Smooth muscle cell (in vitro differentiated cells): ENCODE measurements around the gene TLE3. TPM values are rescaled to one million over a fixed set of nuclear protein-coding genes. Genes with fewer than 3 reads are reported as not detected.

Experiments used
- DNase-seq: peaks from one replicate; lab custom pipeline; 2025; ENCODE audit not compliant: unreplicated experiment; lab: John Stamatoyannopoulos, UW
- H2AFZ ChIP-seq: fragments of 200-600 bp; sonication (generic); 2 replicates; pipeline ENCODE4 v1.6.0; 2016; ENCODE audit warnings: antibody characterized with exemption, low read depth, mild to moderate bottlenecking
- H3F3A ChIP-seq: fragments of 200-600 bp; sonication (generic); 2 replicates; pipeline ENCODE4 v1.6.0; 2017; ENCODE audit warnings: antibody characterized with exemption, low read depth
- H3K27ac ChIP-seq: fragments of 200-600 bp; sonication (generic); 2 replicates; pipeline ENCODE4 v1.5.1; 2016; ENCODE audit warnings: low read depth, mild to moderate bottlenecking
- H3K27me3 ChIP-seq: fragments of 200-600 bp; sonication (generic); 2 replicates; pipeline ENCODE4 v1.6.1; 2016; ENCODE audit warnings: low read depth, mild to moderate bottlenecking
- H3K36me3 ChIP-seq: fragments of 200-600 bp; sonication (generic); 2 replicates; pipeline ENCODE4 v1.5.1; 2016; ENCODE audit warnings: low read depth
- H3K4me1 ChIP-seq: fragments of 200-600 bp; sonication (generic); 2 replicates; pipeline ENCODE4 v1.5.1; 2016; ENCODE audit warnings: low read depth
- H3K4me2 ChIP-seq: fragments of 200-600 bp; sonication (generic); 2 replicates; pipeline ENCODE4 v1.6.0; 2016; ENCODE audit warnings: mild to moderate bottlenecking
- H3K4me3 ChIP-seq: fragments of 200-600 bp; sonication (generic); 2 replicates; pipeline ENCODE4 v1.5.1; 2016; ENCODE audit warnings: mild to moderate bottlenecking
- H3K79me2 ChIP-seq: fragments of 200-600 bp; sonication (generic); 2 replicates; pipeline ENCODE4 v1.6.0; 2016; ENCODE audit warnings: low read depth, mild to moderate bottlenecking
- H3K9ac ChIP-seq: fragments of 200-600 bp; sonication (generic); 2 replicates; pipeline ENCODE4 v1.6.0; 2016; ENCODE audit warnings: low read depth
- H3K9me3 ChIP-seq: fragments of 200-600 bp; sonication (generic); replicated peaks from 2 replicates; pipeline ENCODE4 v1.5.1; 2016; ENCODE audit warnings: low read depth
- H4K20me1 ChIP-seq: fragments of 200-600 bp; sonication (generic); 2 replicates; pipeline ENCODE4 v1.6.0; 2016; ENCODE audit warnings: low read depth
- whole genome bisulfite sequencing: methylation state at CpG from one replicate; pipeline ENCODE4 v1.1.7; 2016; ENCODE audit warnings: low lambda C conversion rate; 5-methylcytosine and 5-hydroxymethylcytosine counted together
- polyA plus RNA-seq: library from polyadenylated mRNA; unstranded; fragments of >200 nt; fragmentation: Nextera tagmentation; extraction: Ambion mirVana; gene quantifications from 2 replicates; pipeline ENCODE4 v1.2.1, GENCODE V29; 2016
- total RNA-seq: library from RNA; depleted of rRNA; stranded (reverse); fragments of >200 nt; gene quantifications from 2 replicates; pipeline ENCODE4 v1.2.3, GENCODE V29; 2014
- TF ChIP-seq, protein P1 (sequence below): fragments of 200-600 bp; sonication (generic); IDR thresholded peaks from 2 replicates; pipeline ENCODE4 v1.5.1; 2017; ENCODE audit warnings: borderline replicate concordance, mild to moderate bottlenecking, antibody characterized with exemption; ENCODE audit not compliant: insufficient read depth, poor library complexity, severe bottlenecking

The TLE3 gene
- total and polyA plus RNA-seq, 2 experiments from 2014 or later, result 50.9 to 53.2 TPM

DNA sequence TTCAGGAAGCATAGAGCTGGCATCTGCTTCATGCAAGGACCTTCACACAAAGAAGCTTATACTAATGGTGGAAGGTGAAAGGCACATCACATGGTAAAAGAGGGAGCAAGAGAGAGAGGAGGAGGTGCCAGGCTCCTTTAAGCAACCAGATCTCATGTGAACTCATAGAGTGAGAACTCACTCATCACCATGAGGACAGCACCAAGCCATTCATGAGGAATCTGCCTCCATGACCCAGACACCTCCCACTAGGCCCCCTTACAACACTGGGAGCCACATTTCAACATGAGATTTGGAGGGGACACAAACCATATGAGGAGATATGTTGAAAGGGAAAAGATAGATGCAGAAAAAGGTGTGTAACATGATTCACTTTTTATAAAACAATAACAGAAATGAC, 48.4 kb upstream of the TLE3 start:
- Histone ChIP-seq H3K4me3 (no peak overlapping the region), H3K9ac (no peak overlapping the region), H3K36me3 (no peaks in the 10 kb centered on the region), H3F3A (peaks cover 15% of the 10 kb centered on the region), H3K9me3 (no peaks in the 10 kb centered on the region), H3K4me2 (no peak overlapping the region), H3K27ac (no peak overlapping the region), H2AFZ (no peak overlapping the region), H3K4me1 (no peaks in the 10 kb centered on the region), H3K27me3 (no peaks in the 10 kb centered on the region), H4K20me1 (no peaks in the 10 kb centered on the region), H3K79me2 (no peaks in the 10 kb centered on the region)
- no peak for DNase-seq
- TF ChIP-seq, protein P1, sequence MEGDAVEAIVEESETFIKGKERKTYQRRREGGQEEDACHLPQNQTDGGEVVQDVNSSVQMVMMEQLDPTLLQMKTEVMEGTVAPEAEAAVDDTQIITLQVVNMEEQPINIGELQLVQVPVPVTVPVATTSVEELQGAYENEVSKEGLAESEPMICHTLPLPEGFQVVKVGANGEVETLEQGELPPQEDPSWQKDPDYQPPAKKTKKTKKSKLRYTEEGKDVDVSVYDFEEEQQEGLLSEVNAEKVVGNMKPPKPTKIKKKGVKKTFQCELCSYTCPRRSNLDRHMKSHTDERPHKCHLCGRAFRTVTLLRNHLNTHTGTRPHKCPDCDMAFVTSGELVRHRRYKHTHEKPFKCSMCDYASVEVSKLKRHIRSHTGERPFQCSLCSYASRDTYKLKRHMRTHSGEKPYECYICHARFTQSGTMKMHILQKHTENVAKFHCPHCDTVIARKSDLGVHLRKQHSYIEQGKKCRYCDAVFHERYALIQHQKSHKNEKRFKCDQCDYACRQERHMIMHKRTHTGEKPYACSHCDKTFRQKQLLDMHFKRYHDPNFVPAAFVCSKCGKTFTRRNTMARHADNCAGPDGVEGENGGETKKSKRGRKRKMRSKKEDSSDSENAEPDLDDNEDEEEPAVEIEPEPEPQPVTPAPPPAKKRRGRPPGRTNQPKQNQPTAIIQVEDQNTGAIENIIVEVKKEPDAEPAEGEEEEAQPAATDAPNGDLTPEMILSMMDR, result no peak

DNA sequence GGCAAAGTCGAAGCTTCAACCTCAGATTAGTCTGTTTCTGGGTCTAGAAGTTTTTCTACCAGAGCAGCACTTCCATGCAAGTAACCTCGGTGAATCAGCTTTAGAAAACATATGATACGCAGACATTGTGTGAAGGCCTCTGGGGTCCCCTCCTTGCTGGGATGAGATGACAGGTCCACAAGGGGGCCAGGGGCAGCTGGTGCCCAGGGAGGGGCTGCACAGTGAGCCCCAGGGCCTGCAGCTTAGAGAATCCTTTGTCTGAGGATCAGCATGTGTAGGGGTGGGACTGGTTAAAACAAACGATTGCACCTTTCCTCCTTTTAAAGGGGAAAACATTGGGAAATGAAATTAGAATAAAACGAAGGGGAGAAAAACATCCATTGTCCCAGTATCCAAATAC, 47.5 kb upstream of the TLE3 start:
- Histone ChIP-seq H3K4me3 (no peak overlapping the region), H4K20me1 (no peaks in the 10 kb centered on the region), H3K27ac (no peak overlapping the region), H2AFZ (no peak overlapping the region), H3K4me2 (no peak overlapping the region), H3F3A (peaks cover 9% of the 10 kb centered on the region), H3K79me2 (no peaks in the 10 kb centered on the region), H3K9ac (no peak overlapping the region), H3K9me3 (no peaks in the 10 kb centered on the region), H3K36me3 (no peaks in the 10 kb centered on the region), H3K4me1 (no peaks in the 10 kb centered on the region), H3K27me3 (no peaks in the 10 kb centered on the region)
- 90% methylated on average over 5 of the region's 5 CpGs for WGBS
- DNase-seq, result no peak
- TF ChIP-seq, protein P1, result no peak

DNA sequence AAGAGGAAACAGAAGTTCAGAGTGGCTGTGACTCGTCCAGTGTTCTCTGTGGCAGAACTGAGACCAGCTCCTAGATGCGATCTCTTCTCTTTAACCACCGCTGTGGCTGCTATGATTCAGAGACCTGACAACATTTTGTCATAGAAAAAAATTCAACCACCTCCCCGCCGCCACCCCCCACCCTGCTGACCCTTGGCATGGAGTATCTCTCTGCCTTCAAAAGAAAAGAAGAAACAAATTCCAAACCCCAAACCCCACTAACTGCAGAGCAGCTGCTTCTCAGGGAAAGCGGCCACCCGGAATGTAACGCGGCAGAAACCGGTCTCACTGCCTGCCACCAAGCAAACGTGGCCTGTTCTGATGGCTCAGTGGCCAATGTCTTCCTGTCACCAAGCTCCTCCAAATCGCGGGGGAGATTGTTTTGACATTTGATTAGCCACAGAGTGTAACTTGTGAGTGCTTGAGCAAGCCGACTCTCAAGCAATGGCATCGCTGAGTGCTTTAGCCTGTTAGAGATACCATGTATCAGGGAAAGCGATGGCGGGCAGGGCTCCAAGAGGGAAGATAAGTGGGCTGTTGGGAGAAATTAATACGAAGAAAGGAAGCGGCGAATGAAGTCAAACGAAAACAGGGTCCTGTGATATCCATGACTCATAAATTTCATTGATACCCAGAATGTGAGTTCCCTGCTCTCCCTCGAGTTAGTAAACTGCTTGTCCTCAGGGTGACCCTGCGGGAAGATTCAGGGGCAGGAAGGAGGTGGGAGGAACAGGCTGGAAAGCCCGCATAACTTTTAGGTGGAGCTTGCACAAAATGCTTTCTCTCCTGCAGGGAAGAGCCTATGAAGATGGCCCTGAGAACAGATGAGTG, 44.8 kb upstream of the TLE3 start:
- no peaks in the 10 kb centered on the region for H3F3A ChIP-seq
- 26% methylated on average over 24 of the region's 24 CpGs for WGBS
- H3K79me2 ChIP-seq, result no peaks in the 10 kb centered on the region
- H4K20me1 ChIP-seq, result no peaks in the 10 kb centered on the region
- H3K27ac ChIP-seq, result peak overlapping the region; percentile 67
- no peak overlapping the region for H2AFZ ChIP-seq
- H3K9ac ChIP-seq, result no peak overlapping the region
- H3K27me3 ChIP-seq, result no peaks in the 10 kb centered on the region
- DNase-seq, result no peak
- TF ChIP-seq, protein P1, result no peak
- no peaks in the 10 kb centered on the region for H3K36me3 ChIP-seq
- H3K4me2 ChIP-seq, result peak overlapping the region; percentile 72
- H3K9me3 ChIP-seq, result no peaks in the 10 kb centered on the region
- no peaks in the 10 kb centered on the region for H3K4me1 ChIP-seq
- H3K4me3 ChIP-seq, result no peak overlapping the region

DNA sequence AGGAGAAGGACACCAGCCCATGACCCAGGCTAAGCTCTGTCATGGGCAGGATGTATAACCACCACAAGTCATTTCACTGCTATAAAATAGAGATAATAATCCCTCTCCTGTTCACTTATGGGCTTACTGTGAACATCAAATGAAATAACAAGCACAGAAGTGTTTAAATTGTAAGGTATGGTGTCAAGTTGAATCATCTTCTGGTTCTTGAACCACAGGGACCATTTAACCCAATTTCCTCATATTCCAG, 44.3 kb upstream of the TLE3 start:
- no peak overlapping the region for H3K9ac ChIP-seq
- no peaks in the 10 kb centered on the region for H3K4me1 ChIP-seq
- no peak overlapping the region for H2AFZ ChIP-seq
- DNase-seq, result no peak
- H3K4me3 ChIP-seq, result no peak overlapping the region
- TF ChIP-seq, protein P1, result no peak
- H3K4me2 ChIP-seq, result peak overlapping the region; percentile 72
- peaks cover 5% of the 10 kb centered on the region for H3F3A ChIP-seq
- H3K27me3 ChIP-seq, result no peaks in the 10 kb centered on the region
- peak overlapping the region; percentile 67 for H3K27ac ChIP-seq
- no peaks in the 10 kb centered on the region for H3K79me2 ChIP-seq
- H3K9me3 ChIP-seq, result no peaks in the 10 kb centered on the region
- no peaks in the 10 kb centered on the region for H3K36me3 ChIP-seq
- H4K20me1 ChIP-seq, result no peaks in the 10 kb centered on the region
